T-cell (primary cell): ENCODE results near the gene OR1F1. TPM values are rescaled to one million over a fixed set of nuclear protein-coding genes. Genes with fewer than 3 reads are reported as not detected.
"Not testable (repeated sequence)": the region's sequence is repeated elsewhere in the genome, so short reads cannot be mapped to it uniquely, and the experiment has no call there.

Experiments used
- ATAC-seq, 4 experiments: fragments of 200-7000 bp in 3 of 4; fragments of 150-1000 bp in 1 of 4; cut with Tn5 transposase; replicated peaks in 1 of 4; 1 replicate in 3 of 4; 2 replicates in 1 of 4; pipeline ENCODE4 v1.10.0; 2021; ENCODE audit warnings: moderate library complexity in 3 of 4, mild to moderate bottlenecking in 2 of 4, moderate number of reproducible peaks in 1 of 4
- CTCF ChIA-PET, 2 donors: fragments of 300-600 bp; sonication (Branson Sonifier 250); formaldehyde crosslinking; loops; one replicate each; lab custom pipeline; 2022; ENCODE audit warnings: antibody characterized with exemption in 2 of 2; lab: Charles Lee
- POLR2A ChIA-PET, 2 donors: fragments of 300-600 bp; sonication (Branson Sonifier 250); formaldehyde crosslinking; loops; one replicate each; lab custom pipeline; 2022; ENCODE audit warnings: antibody characterized with exemption in 2 of 2; lab: Charles Lee
- DNase-seq, 35 experiments: peaks; one replicate each; pipeline versions ENCODE4 v3.0.0 to v3.0.0-alpha.2; 2013 to 2023
- H3K27ac ChIP-seq: one replicate; pipeline ENCODE4 v1.5.1; 2013; ENCODE audit warnings: low read length
- H3K27me3 ChIP-seq, 2 experiments: replicated peaks in 1 of 2; 1 replicate in 1 of 2; 2 replicates in 1 of 2; pipeline versions ENCODE4 v1.6.1 to v1.7.0; 2013; ENCODE audit warnings: low read length in 1 of 2, mixed read lengths in 1 of 2; ENCODE audit not compliant: control insufficient read depth in 2 of 2, insufficient read depth in 2 of 2; ENCODE audit errors: extremely low read depth in 1 of 2
- H3K36me3 ChIP-seq, 2 donors: 1 replicate in 1 of 2; 2 replicates in 1 of 2; pipeline versions ENCODE4 v1.6.1 to v1.7.0; 2013; ENCODE audit warnings: low read length in 1 of 2; ENCODE audit not compliant: control insufficient read depth in 2 of 2, insufficient read depth in 1 of 2; ENCODE audit errors: extremely low read depth in 1 of 2
- H3K4me1 ChIP-seq, 2 experiments: 1 replicate in 1 of 2; 2 replicates in 1 of 2; pipeline versions ENCODE4 v1.6.1 to v1.7.0; 2013; ENCODE audit warnings: low read length in 2 of 2, mixed read lengths in 1 of 2; ENCODE audit not compliant: insufficient read depth in 2 of 2, control insufficient read depth in 1 of 2; ENCODE audit errors: extremely low read depth in 1 of 2
- H3K4me3 ChIP-seq, 2 donors: 1 replicate in 1 of 2; 2 replicates in 1 of 2; pipeline versions ENCODE4 v1.5.1 to v1.7.0; 2013; ENCODE audit warnings: mild to moderate bottlenecking in 2 of 2, low read length in 1 of 2, moderate library complexity in 1 of 2; ENCODE audit not compliant: control insufficient read depth in 1 of 2; ENCODE audit errors: extremely low read depth in 1 of 2
- H3K9me3 ChIP-seq: 2 replicates; pipeline ENCODE4 v1.7.0; 2013
- H3K27ac Mint-ChIP-seq, 2 donors: one replicate each; pipeline ENCODE4 v1.8.0; 2020 to 2021; ENCODE audit warnings: mild to moderate bottlenecking in 2 of 2, mixed read lengths in 2 of 2
- H3K27me3 Mint-ChIP-seq, 2 donors: one replicate each; pipeline ENCODE4 v1.8.0; 2021 to 2022; ENCODE audit warnings: mixed read lengths in 2 of 2
- H3K36me3 Mint-ChIP-seq: one replicate; pipeline ENCODE4 v1.8.0; 2021; ENCODE audit warnings: mixed read lengths
- H3K4me1 Mint-ChIP-seq, 3 donors: one replicate each; pipeline ENCODE4 v1.8.0; 2020 to 2022; ENCODE audit warnings: mixed read lengths in 3 of 3, mild to moderate bottlenecking in 1 of 3
- H3K4me3 Mint-ChIP-seq, 3 donors: one replicate each; pipeline ENCODE4 v1.8.0; 2020 to 2022; ENCODE audit warnings: mild to moderate bottlenecking in 3 of 3, mixed read lengths in 3 of 3, moderate library complexity in 3 of 3
- H3K9me3 Mint-ChIP-seq, 3 donors: one replicate each; pipeline ENCODE4 v1.8.0; 2020 to 2022; ENCODE audit warnings: mixed read lengths in 3 of 3
- WGBS: methylation state at CpG from one replicate; pipeline ENCODE4 v1.1.5; 2013; ENCODE audit warnings: missing lambda C conversion rate; ENCODE audit not compliant: insufficient coverage; 5-methylcytosine and 5-hydroxymethylcytosine counted together
- total RNA-seq, 35 experiments: library from RNA in 6 of 35; stranded (reverse) in 6 of 35; fragments of 120-200 nt in 1 of 35; gene quantifications; one replicate each; pipeline versions ENCODE4 v1.2.1 to v1.2.4 and lab custom pipeline; 2013 to 2026

Gene OR1F1
- total RNA-seq (not detected), total RNA-seq (lab: John Stamatoyannopoulos, UW) (0 to 0.43 (median 0) reads per million in 29 experiments)
- 0.13 TPM for total RNA-seq (2013)

GRCh38 chr16:3187798-3188674 is at the start of gene OR1F1:
Gene OR1F1, plus strand, starts transcription at chr16:3188204.
- peak in 29 of 35 experiments; percentile 34 to 65 (median 44) for DNase-seq
- Histone ChIP-seq H3K4me1 (peaks cover 15 to 62% of the 10 kb centered on the region in 2 experiments), H3K27ac (no peak within 1 kb of the TSS), H3K4me3 (peak within 1 kb of the TSS; percentile 41 to 49), H3K9me3 (no peaks in the 10 kb centered on the region), H3K36me3 (no peaks in the 10 kb centered on the region), H3K27me3 (peaks cover 22 to 88% of the 10 kb centered on the region in 2 experiments)
- peak within 1 kb of the TSS; percentile 66 to 81 for H3K27ac Mint-ChIP-seq
- ATAC-seq: peak in 2 of 4 experiments; percentile 15 to 57
- peak within 1 kb of the TSS; percentile 62 to 80 (median 67) for H3K4me3 Mint-ChIP-seq
- WGBS: 2% methylated on average over 26 of the region's 51 CpGs
- H3K27me3 Mint-ChIP-seq: peaks cover 60 to 84% of the 10 kb centered on the region in 2 donors
- ChIA-PET POLR2A (interaction anchor here in 1 of 2 donors (0.6 to 1.1 kb wide), 2 partner anchors 53 to 312 kb away, joined by 3 to 4 read pairs; partner anchors contain the start of gene ZNF213), CTCF (interaction anchor here in 1 of 2 donors (0.6 kb wide), 1 partner anchor 717 kb away, joined by 3 read pairs; no protein-coding TSS in a partner anchor)
- H3K4me1 Mint-ChIP-seq: peaks cover 50 to 62% (median 54%) of the 10 kb centered on the region in 3 donors
- peaks cover 0 to 3% (median 0%) of the 10 kb centered on the region in 3 donors for H3K9me3 Mint-ChIP-seq
- H3K36me3 Mint-ChIP-seq: peaks cover 4% of the 10 kb centered on the region

GRCh38 chr16:3138342-3138741 is 49.7 kb upstream of the OR1F1 start:
- H3K27ac ChIP-seq: no peak overlapping the region
- WGBS: 88% methylated on average over 19 of the region's 21 CpGs
- Mint-ChIP-seq H3K27me3 (no peaks in the 10 kb centered on the region), H3K4me1 (peaks cover 17 to 23% (median 23%) of the 10 kb centered on the region in 3 donors), H3K9me3 (no peaks in the 10 kb centered on the region), H3K27ac (no peak overlapping the region), H3K4me3 (no peak overlapping the region), H3K36me3 (peaks cover 19% of the 10 kb centered on the region)
- no peak overlapping the region for H3K4me3 ChIP-seq
- CTCF ChIA-PET: interaction anchor here in 1 of 2 donors (0.5 kb wide), 1 partner anchor 90 kb away, joined by 5 read pairs; no protein-coding TSS in a partner anchor
- no peak for ATAC-seq
- H3K36me3 ChIP-seq: peaks cover 24 to 34% of the 10 kb centered on the region in 2 donors
- POLR2A ChIA-PET: no interaction called here
- peaks cover 10 to 30% of the 10 kb centered on the region in 2 experiments for H3K4me1 ChIP-seq
- no peak for DNase-seq
- no peaks in the 10 kb centered on the region for H3K9me3 ChIP-seq
- H3K27me3 ChIP-seq: no peaks in the 10 kb centered on the region

GRCh38 chr16:3138823-3139426 is 49.1 kb upstream of the OR1F1 start:
- H3K9me3 ChIP-seq: no peaks in the 10 kb centered on the region
- H3K4me1 Mint-ChIP-seq: peaks cover 13 to 20% (median 19%) of the 10 kb centered on the region in 3 donors
- H3K27ac Mint-ChIP-seq: no peak overlapping the region
- 97% methylated on average over 9 of the region's 14 CpGs for WGBS
- POLR2A ChIA-PET: no interaction called here
- no peaks in the 10 kb centered on the region for H3K9me3 Mint-ChIP-seq
- H3K27me3 ChIP-seq: no peaks in the 10 kb centered on the region
- ATAC-seq (no peak), DNase-seq (no peak)
- no peak overlapping the region for H3K4me3 Mint-ChIP-seq
- H3K4me3 ChIP-seq: no peak overlapping the region
- H3K36me3 ChIP-seq: peaks cover 24 to 34% of the 10 kb centered on the region in 2 donors
- CTCF ChIA-PET: interaction anchor here in 1 of 2 donors (0.5 kb wide), 1 partner anchor 91 kb away, joined by 5 read pairs; no protein-coding TSS in a partner anchor
- no peak overlapping the region for H3K27ac ChIP-seq
- H3K36me3 Mint-ChIP-seq: peaks cover 19% of the 10 kb centered on the region
- peaks cover 6 to 28% of the 10 kb centered on the region in 2 experiments for H3K4me1 ChIP-seq
- H3K27me3 Mint-ChIP-seq: no peaks in the 10 kb centered on the region

GRCh38 chr16:3139561-3139960 is 48.4 kb upstream of the OR1F1 start:
- not testable (repeated sequence) for H3K27ac Mint-ChIP-seq, H3K4me3 ChIP-seq
- 100% methylated on average over 4 of the region's 9 CpGs for WGBS

GRCh38 chr16:3140603-3141427 is 47.2 kb upstream of the OR1F1 start:
- Mint-ChIP-seq H3K36me3 (peaks cover 19% of the 10 kb centered on the region), H3K27ac (no peak overlapping the region), H3K9me3 (no peaks in the 10 kb centered on the region), H3K4me1 (peaks cover 7 to 13% (median 8%) of the 10 kb centered on the region in 3 donors), H3K4me3 (no peak overlapping the region), H3K27me3 (no peaks in the 10 kb centered on the region)
- CTCF ChIA-PET: interaction anchor here in 1 of 2 donors (0.6 kb wide), 1 partner anchor 27 kb away, joined by 3 read pairs; no protein-coding TSS in a partner anchor
- no peaks in the 10 kb centered on the region for H3K9me3 ChIP-seq
- peaks cover 24 to 34% of the 10 kb centered on the region in 2 donors for H3K36me3 ChIP-seq
- no peak overlapping the region for H3K27ac ChIP-seq
- ATAC-seq (no peak), DNase-seq (no peak)
- POLR2A ChIA-PET: interaction anchor here in 1 of 2 donors (0.7 kb wide), 1 partner anchor 11 kb away, joined by 3 read pairs; no protein-coding TSS in a partner anchor
- H3K27me3 ChIP-seq: peaks cover 0 to 5% of the 10 kb centered on the region in 2 experiments
- 94% methylated on average over 69 of the region's 69 CpGs for whole genome bisulfite sequencing
- peaks cover 0 to 15% of the 10 kb centered on the region in 2 experiments for H3K4me1 ChIP-seq
- no peak overlapping the region for H3K4me3 ChIP-seq

More at GRCh38 chr16:3139561-3139960, 48.4 kb upstream of the OR1F1 start:
- ATAC-seq, POLR2A ChIA-PET, H3K9me3 ChIP-seq, H3K9me3 Mint-ChIP-seq, H3K27me3 Mint-ChIP-seq, H3K27ac ChIP-seq, DNase-seq, H3K4me3 Mint-ChIP-seq, H3K27me3 ChIP-seq, CTCF ChIA-PET: not testable (repeated sequence)
- Histone ChIP-seq H3K36me3 (peaks cover 24 to 34% of the 10 kb centered on the region in 2 donors), H3K4me1 (peaks cover 5 to 21% of the 10 kb centered on the region in 2 experiments)
- Mint-ChIP-seq H3K36me3 (peaks cover 19% of the 10 kb centered on the region), H3K4me1 (peaks cover 11 to 17% (median 16%) of the 10 kb centered on the region in 3 donors)
